Esophagus (tissue), 2 donors: ENCODE data around the gene RNU6-9. TPM values are rescaled to one million over a fixed set of nuclear protein-coding genes. Genes with fewer than 3 reads are reported as not detected.

Source experiments
- H3K27ac ChIP-seq, 2 donors: one replicate each; pipeline ENCODE4 v1.5.1; 2013; ENCODE audit warnings: low read depth in 2 of 2, mild to moderate bottlenecking in 2 of 2, inconsistent platforms in 1 of 2, low read length in 1 of 2, moderate library complexity in 1 of 2
- H3K27me3 ChIP-seq, 2 donors: one replicate each; pipeline ENCODE4 v1.6.1; 2013; ENCODE audit warnings: low read length in 2 of 2, control low read depth in 1 of 2, mild to moderate bottlenecking in 1 of 2; ENCODE audit not compliant: insufficient read depth in 2 of 2, control insufficient read depth in 1 of 2
- H3K36me3 ChIP-seq, 2 donors: one replicate each; pipeline ENCODE4 v1.6.1; 2013; ENCODE audit warnings: low read length in 1 of 2; ENCODE audit not compliant: control insufficient read depth in 2 of 2, insufficient read depth in 2 of 2
- H3K4me1 ChIP-seq, 2 donors: one replicate each; pipeline ENCODE4 v1.6.1; 2013; ENCODE audit warnings: low read length in 1 of 2; ENCODE audit not compliant: control insufficient read depth in 2 of 2, insufficient read depth in 2 of 2
- H3K4me3 ChIP-seq, 2 donors: one replicate each; pipeline ENCODE4 v1.5.1; 2013; ENCODE audit warnings: low read length in 2 of 2, mild to moderate bottlenecking in 2 of 2, low read depth in 1 of 2, moderate library complexity in 1 of 2
- H3K9me3 ChIP-seq, 2 donors: one replicate each; pipeline ENCODE4 v1.6.1; 2013; ENCODE audit warnings: mild to moderate bottlenecking in 2 of 2, low read depth in 1 of 2, low read length in 1 of 2, moderate library complexity in 1 of 2; ENCODE audit not compliant: control insufficient read depth in 2 of 2, insufficient read depth in 1 of 2
- WGBS, 2 donors: extraction: QIAGEN DNeasy Blood & Tissue Kit; methylation state at CpG; one replicate each; pipeline ENCODE4 v1.1.7; 2013; 5-methylcytosine and 5-hydroxymethylcytosine counted together
- polyA plus RNA-seq, 2 donors: library from polyadenylated mRNA; stranded (reverse); fragments of 200-250 nt; gene quantifications; one replicate each; pipeline ENCODE4 v1.2.3, GENCODE V29; 2013
- donor health status: healthy with polysubstance abuse.
- donor health status: Bipolar disorder and iron deficiency.

RNU6-9 gene
- polyA plus RNA-seq, 2 donors: not detected

- peak overlapping the region; percentile 81 to 83 for H3K4me3 ChIP-seq
- H3K36me3 ChIP-seq: peaks cover 0 to 4% of the 10 kb centered on the region in 2 donors
- no peaks in the 10 kb centered on the region for H3K9me3 ChIP-seq
- WGBS, 2 donors: 0 to 1% methylated on average over 33 to 39 of the region's 39 CpGs
- H3K4me1 ChIP-seq: peaks cover 7 to 8% of the 10 kb centered on the region in 2 donors
- H3K27me3 ChIP-seq: no peaks in the 10 kb centered on the region
- peak overlapping the region; percentile 37 to 79 for H3K27ac ChIP-seq
These were observed 31.8 kb downstream of the RNU6-9 start for GRCh38 chr19:925087-925525.

- H3K4me1 ChIP-seq: peaks cover 3 to 5% of the 10 kb centered on the region in 2 donors
These were observed 32.4 kb downstream of the RNU6-9 start, which contains the start of gene ARID3A for GRCh38 chr19:925526-926322. TSS of gene ARID3A (plus strand) at chr19:926035. CDS start at chr19:929529, 3,494 bp downstream.

DNA sequence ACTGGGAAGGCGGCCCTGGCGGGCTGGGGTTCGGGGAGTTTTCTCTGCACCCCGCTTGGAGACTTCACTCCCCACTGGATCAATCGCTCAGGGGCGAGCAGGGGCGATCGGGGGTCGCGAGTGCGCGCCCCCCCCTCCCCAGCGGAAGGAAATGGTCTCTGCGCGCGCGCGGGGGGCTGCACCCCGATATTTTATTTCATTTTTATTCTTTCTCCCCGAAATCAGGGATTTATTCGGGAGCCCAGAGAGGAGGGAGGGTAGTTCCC, 33.0 kb downstream of the RNU6-9 start:
- H3K36me3 ChIP-seq: peaks cover 0 to 4% of the 10 kb centered on the region in 2 donors
- H3K9me3 ChIP-seq: no peaks in the 10 kb centered on the region
- no peaks in the 10 kb centered on the region for H3K27me3 ChIP-seq
- WGBS, 2 donors: 0% methylated on average over 21 of the region's 21 CpGs
- peak overlapping the region; percentile 67 to 79 for H3K27ac ChIP-seq
- peak overlapping the region; percentile 81 to 83 for H3K4me3 ChIP-seq
- H3K4me1 ChIP-seq: peaks cover 3 to 5% of the 10 kb centered on the region in 2 donors

More at GRCh38 chr19:925526-926322, 32.4 kb downstream of the RNU6-9 start, which contains the start of gene ARID3A:
- WGBS, 2 donors: 0 to 1% methylated on average over 70 to 97 of the region's 97 CpGs
- Histone ChIP-seq H3K36me3 (peaks cover 0 to 4% of the 10 kb centered on the region in 2 donors), H3K27ac (peak within 1 kb of the TSS; percentile 67 to 79), H3K4me3 (peak within 1 kb of the TSS; percentile 81 to 83), H3K9me3 (no peaks in the 10 kb centered on the region), H3K27me3 (no peaks in the 10 kb centered on the region)

DNA sequence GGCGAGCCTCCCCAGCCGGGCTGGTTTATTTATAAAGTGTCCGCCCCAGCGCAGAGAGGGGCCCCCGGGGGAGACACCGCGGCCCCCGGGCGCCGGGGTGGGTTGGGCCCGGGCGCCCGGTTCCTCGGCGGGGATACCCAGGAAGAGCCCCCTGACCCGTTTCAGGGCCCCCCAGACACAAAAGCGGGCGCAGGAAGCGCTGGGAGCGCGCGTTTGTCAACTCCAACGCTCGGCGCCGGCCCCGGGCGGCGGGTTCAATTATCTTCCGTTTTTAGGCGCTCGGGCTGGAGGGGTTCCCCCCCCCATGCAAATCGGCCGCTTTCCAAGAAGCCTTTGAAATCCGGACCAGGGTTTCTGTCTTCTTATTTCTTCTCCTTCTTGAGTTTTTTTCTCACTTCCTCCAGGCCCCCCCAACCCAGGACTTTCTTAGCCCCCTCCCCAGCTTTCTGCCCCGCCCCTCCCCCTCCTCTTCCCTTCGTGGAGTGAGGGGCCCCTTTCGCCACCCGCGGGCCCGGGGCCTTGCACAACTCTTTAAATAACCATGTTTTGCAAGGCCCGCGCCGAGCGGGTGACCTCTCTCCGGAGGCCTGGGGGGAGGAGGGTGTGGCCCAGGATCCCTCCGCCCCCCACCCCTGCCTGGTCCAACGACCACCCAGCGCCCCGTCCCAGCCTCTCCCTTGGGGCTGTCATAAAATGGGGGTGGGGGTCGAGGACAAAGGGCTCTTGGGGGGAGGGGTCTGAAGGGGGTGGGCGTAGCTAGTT, 33.5 kb downstream of the RNU6-9 start:
- Histone ChIP-seq H3K36me3 (peaks cover 0 to 4% of the 10 kb centered on the region in 2 donors), H3K4me3 (peak overlapping the region; percentile 81 to 83), H3K27ac (peak overlapping the region; percentile 67 to 79), H3K4me1 (peaks cover 3 to 5% of the 10 kb centered on the region in 2 donors), H3K27me3 (no peaks in the 10 kb centered on the region), H3K9me3 (no peaks in the 10 kb centered on the region)
- 1 to 2% methylated on average over 49 to 52 of the region's 52 CpGs for WGBS, 2 donors

GRCh38 chr19:927351-927779, 34.1 kb downstream of the RNU6-9 start:
- no peaks in the 10 kb centered on the region for H3K9me3 ChIP-seq

DNA sequence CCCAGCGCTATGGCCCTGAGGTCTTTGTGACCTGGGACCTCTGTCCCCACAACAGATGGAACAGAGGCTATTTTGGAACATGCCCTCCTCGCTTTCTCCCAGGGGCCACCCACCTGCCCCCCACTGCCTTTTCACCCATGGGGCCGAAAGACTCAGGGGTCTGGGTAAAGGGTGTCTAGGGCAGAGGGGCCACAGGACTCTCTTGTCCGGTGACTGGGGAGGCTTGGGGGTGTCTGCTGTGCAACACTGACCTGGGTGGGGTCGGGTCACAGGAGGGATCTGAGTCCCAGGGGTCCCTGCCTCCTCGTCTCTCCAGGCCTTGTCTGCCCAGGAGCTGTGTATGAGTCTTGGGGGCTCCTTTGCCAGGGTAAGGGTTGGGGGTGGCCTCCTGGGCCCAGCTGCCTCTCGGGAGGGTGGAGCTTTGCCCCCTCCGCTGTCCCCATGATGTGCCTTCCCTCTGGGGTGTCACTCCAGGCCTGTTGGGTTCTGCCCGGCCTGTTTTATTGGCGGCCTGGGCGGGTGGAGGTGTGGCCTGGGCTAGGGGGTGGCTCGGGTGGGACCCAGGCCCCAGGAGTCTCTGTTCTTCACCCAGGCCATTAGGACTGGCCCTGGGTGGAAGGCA, 34.6 kb downstream of the RNU6-9 start:
- WGBS, 2 donors: 73 to 79% methylated on average over 12 of the region's 12 CpGs
- Histone ChIP-seq H3K4me1 (peaks cover 3 to 13% of the 10 kb centered on the region in 2 donors), H3K36me3 (peaks cover 0 to 4% of the 10 kb centered on the region in 2 donors), H3K27me3 (no peaks in the 10 kb centered on the region), H3K27ac (peak overlapping the region in 1 of 2 donors; percentile 11), H3K4me3 (no peak overlapping the region), H3K9me3 (no peaks in the 10 kb centered on the region)

More at GRCh38 chr19:927351-927779, 34.1 kb downstream of the RNU6-9 start:
- peaks cover 0 to 4% of the 10 kb centered on the region in 2 donors for H3K36me3 ChIP-seq
- 19 to 21% methylated on average over 15 of the region's 15 CpGs for WGBS, 2 donors
- H3K27me3 ChIP-seq: no peaks in the 10 kb centered on the region
- H3K4me1 ChIP-seq: peaks cover 3 to 9% of the 10 kb centered on the region in 2 donors
- peak overlapping the region in 1 of 2 donors; percentile 83 for H3K4me3 ChIP-seq
- H3K27ac ChIP-seq: peak overlapping the region; percentile 26 to 35

DNA sequence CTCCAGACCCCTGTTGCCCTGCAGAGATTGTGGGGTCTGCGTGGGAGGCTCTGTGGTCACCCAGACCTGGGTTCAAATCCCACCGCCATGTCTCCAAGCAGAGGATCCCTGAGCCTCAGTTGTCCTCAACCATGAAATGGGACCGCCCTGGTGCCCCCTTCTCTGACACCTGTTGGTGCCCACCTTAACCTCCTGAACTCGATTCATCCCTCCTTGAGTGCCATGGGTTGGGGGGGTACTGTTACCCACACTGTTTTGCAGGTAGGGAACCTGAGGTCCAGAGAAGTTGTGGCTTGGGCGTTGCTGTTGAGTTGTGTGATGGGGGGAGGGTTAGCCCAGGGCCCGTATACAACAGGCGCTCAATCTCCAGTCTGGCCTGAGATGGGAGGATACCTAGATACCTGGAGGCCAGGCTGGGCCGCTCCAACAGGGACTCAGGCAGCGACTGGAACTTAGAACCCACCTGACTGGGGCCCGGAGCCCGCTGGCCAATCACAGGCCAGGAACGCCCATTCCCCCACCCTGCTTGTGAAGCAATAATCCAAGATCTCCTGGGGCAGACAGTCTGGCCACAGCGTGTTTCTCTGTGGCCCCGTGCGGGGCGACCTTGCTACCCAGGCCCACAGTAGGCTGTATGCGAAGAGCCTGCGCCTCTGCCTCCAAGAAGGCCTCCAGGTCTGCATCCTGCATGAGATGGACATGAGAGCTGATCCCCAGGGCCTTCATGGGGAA, 35.4 kb downstream of the RNU6-9 start:
- Histone ChIP-seq H3K27me3 (no peaks in the 10 kb centered on the region), H3K36me3 (peaks cover 0 to 4% of the 10 kb centered on the region in 2 donors), H3K27ac (no peak overlapping the region), H3K4me3 (no peak overlapping the region), H3K4me1 (peaks cover 3 to 19% of the 10 kb centered on the region in 2 donors), H3K9me3 (no peaks in the 10 kb centered on the region)
- 86 to 87% methylated on average over 18 of the region's 18 CpGs for WGBS, 2 donors

GRCh38 chr19:929203-929890, 36.1 kb downstream of the RNU6-9 start:
- H3K4me1 ChIP-seq: peaks cover 3 to 19% of the 10 kb centered on the region in 2 donors
- no peaks in the 10 kb centered on the region for H3K9me3 ChIP-seq
- H3K27ac ChIP-seq: no peak overlapping the region
- WGBS, 2 donors: 94% methylated on average over 48 to 51 of the region's 51 CpGs
- H3K36me3 ChIP-seq: peaks cover 0 to 4% of the 10 kb centered on the region in 2 donors
- H3K27me3 ChIP-seq: no peaks in the 10 kb centered on the region
- H3K4me3 ChIP-seq: no peak overlapping the region
